Sigmoid colon (tissue), 4 donors: ENCODE results near the gene MBP.

ENCODE experiments used
- CTCF ChIP-seq, 4 experiments: fragments of 450-650 bp in 3 of 4; fragments of 200-600 bp in 1 of 4; IDR thresholded peaks; one replicate each; pipeline ENCODE4 v1.5.1; 2016 to 2019; ENCODE audit warnings: antibody characterized with exemption in 4 of 4, mild to moderate bottlenecking in 3 of 4, moderate library complexity in 2 of 4
- EP300 ChIP-seq, 4 donors: sonication (generic); formaldehyde crosslinking; IDR thresholded peaks; one replicate each; pipeline ENCODE4 v1.6.1; 2017; ENCODE audit warnings: antibody characterized with exemption in 4 of 4
- POLR2A ChIP-seq, 2 donors: fragments of 450-650 bp; IDR thresholded peaks; one replicate each; pipeline ENCODE4 v1.6.1; 2016; ENCODE audit warnings: antibody characterized with exemption in 2 of 2, mild to moderate bottlenecking in 2 of 2, moderate library complexity in 2 of 2
- POLR2AphosphoS5 ChIP-seq, 4 donors: sonication (generic); formaldehyde crosslinking; IDR thresholded peaks; one replicate each; pipeline ENCODE4 v1.6.1; 2017; ENCODE audit warnings: antibody characterized with exemption in 4 of 4

DNA sequence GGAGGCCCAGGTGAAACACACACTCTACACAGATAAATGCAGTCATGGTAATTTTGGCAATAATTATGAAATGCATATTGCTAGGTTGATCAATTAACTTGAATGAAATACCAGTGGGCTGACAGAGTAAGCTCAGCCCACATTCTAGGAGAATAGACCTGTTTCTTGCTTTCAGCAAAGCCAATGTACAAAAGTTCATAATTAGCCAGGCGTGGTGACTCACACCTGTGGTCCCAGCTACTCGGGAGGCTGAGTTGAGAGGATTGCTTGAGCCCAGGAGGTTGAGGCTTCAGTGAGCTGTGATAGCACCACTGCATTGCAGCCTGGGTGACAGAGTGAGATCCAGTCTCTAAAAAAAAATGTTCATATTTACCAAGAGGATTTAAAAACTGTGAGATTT, 15.7 kb upstream of the MBP start:
- TF ChIP-seq CTCF (IDR thresholded peaks at IDR 0.05), result no peak
- no peak for TF ChIP-seq POLR2A (IDR thresholded peaks at IDR 0.05)
- no peak for TF ChIP-seq EP300 (IDR thresholded peaks at IDR 0.05)
- no peak for TF ChIP-seq POLR2AphosphoS5 (IDR thresholded peaks at IDR 0.05)
